ENCODE measurements around the gene MAB21L4. TPM values are rescaled to one million over a fixed set of nuclear protein-coding genes. Genes with fewer than 3 reads are reported as not detected.

Gene MAB21L4
- total and polyA plus RNA-seq, 8 donors: 0.14 to 2.0 (median 1.1) TPM

DNA sequence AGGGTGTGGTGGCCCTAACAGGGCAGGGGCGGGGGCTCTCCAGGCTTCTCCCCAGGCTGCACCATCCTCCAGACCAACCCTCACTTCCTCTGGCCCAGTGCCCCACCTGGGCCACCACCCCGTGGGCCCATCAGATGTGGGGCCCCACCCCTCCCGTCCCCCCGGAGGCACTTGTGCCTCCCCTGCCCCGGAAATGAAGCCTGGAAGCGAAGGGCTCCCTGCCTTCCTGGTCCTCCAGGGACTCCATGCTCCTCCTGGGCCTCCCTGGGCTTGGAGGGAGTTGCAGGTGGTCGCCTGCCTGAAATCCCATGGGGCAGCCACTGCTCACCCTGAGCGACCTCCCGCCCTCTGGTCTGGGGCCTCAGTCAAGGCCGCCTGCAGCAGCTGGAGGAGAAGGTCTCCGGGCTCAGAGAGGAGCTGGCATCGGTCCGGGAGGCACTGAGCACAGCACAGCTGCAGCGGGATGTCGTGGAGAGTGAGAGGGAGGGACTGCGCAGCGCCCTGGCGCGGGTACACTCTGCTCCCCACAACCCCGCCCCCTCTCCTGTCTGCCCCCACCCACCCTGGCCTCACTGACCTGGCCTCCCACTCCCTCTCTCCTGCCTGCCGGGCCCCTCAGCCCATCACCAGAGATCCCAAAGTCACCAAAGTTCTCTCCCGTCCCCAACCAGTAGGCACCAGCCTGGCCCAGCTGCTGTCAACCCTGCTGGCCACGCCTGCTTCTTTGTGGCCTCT, 38.2 kb upstream of the MAB21L4 start:
- no peaks in the 10 kb centered on the region for H3K4me1 ChIP-seq
- H3K4me3 ChIP-seq: no peak overlapping the region
- FAIRE-seq: no peak
- no peaks in the 10 kb centered on the region for H3K9me3 ChIP-seq
- H3K27me3 ChIP-seq: no peaks in the 10 kb centered on the region
- intact Hi-C loops (cut with DNase I): no loop called here
- TF ChIP-seq CTCF (IDR thresholded peaks at IDR 0.05): no peak
- 63 to 71% methylated on average over 20 to 23 of the region's 23 CpGs for WGBS, 2 donors
- ATAC-seq: no peak
- peak in 5 of 6 donors; percentile 2 to 55 (median 17) for DNase-seq
- no peaks in the 10 kb centered on the region for H3K36me3 ChIP-seq
- no peak overlapping the region for H3K27ac ChIP-seq

GRCh38 chr2:240933048-240933965, 37.4 kb upstream of the MAB21L4 start:
- H3K4me1 ChIP-seq: no peaks in the 10 kb centered on the region
- FAIRE-seq: no peak
- peak in 5 of 6 donors; percentile 7 to 63 (median 28) for DNase-seq
- ATAC-seq: no peak
- intact Hi-C loops (cut with DNase I): no loop called here
- no peak for TF ChIP-seq CTCF (IDR thresholded peaks at IDR 0.05)
- H3K36me3 ChIP-seq: no peaks in the 10 kb centered on the region
- H3K4me3 ChIP-seq: no peak overlapping the region
- no peaks in the 10 kb centered on the region for H3K27me3 ChIP-seq
- WGBS, 2 donors: 78 to 79% methylated on average over 27 to 30 of the region's 30 CpGs
- H3K9me3 ChIP-seq: no peaks in the 10 kb centered on the region
- no peak overlapping the region for H3K27ac ChIP-seq

DNA sequence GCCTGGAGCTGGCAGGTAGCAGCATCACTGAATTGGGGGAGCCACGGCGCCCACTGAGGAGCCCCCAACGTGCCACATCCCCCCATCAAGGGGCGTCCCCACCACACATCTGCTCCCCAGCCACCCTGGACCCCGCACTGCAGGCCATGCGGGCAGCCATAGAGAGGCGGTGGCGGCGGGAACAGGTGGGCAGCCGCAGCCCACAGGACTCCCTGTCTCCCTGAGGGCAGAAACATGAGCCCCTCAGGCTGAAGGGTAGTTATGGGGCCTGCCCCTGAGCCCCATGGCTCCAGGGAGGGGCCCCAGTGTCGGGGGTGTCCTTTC, 36.7 kb upstream of the MAB21L4 start:
- no peak overlapping the region for H3K27ac ChIP-seq
- ATAC-seq (no peak), FAIRE-seq (no peak), DNase-seq (peak in 4 of 6 donors; percentile 3 to 35 (median 9))
- H3K4me3 ChIP-seq: no peak overlapping the region
- intact Hi-C loops (cut with DNase I): no loop called here
- H3K4me1 ChIP-seq: no peaks in the 10 kb centered on the region
- no peaks in the 10 kb centered on the region for H3K36me3 ChIP-seq
- no peaks in the 10 kb centered on the region for H3K9me3 ChIP-seq
- 69 to 76% methylated on average over 11 of the region's 11 CpGs for WGBS, 2 donors
- H3K27me3 ChIP-seq: no peaks in the 10 kb centered on the region
- no peak for TF ChIP-seq CTCF (IDR thresholded peaks at IDR 0.05)

GRCh38 chr2:240932001-240932723, 36.2 kb upstream of the MAB21L4 start:
- H3K27ac ChIP-seq: no peak overlapping the region
- H3K9me3 ChIP-seq: no peaks in the 10 kb centered on the region
- no peaks in the 10 kb centered on the region for H3K27me3 ChIP-seq
- no peaks in the 10 kb centered on the region for H3K4me1 ChIP-seq
- ATAC-seq (no peak), FAIRE-seq (no peak), DNase-seq (peak in 4 of 6 donors; percentile 3 to 46 (median 8))
- WGBS, 2 donors: 80 to 85% methylated on average over 21 of the region's 21 CpGs
- H3K36me3 ChIP-seq: no peaks in the 10 kb centered on the region
- intact Hi-C loops (cut with DNase I): no loop called here
- no peak overlapping the region for H3K4me3 ChIP-seq
- TF ChIP-seq CTCF (IDR thresholded peaks at IDR 0.05): no peak

All from pancreas (tissue), 10 donors.